Adrenal gland (tissue), 12 donors: Measurements from ENCODE around the gene JAZF1. TPM values are rescaled to one million over a fixed set of nuclear protein-coding genes. Genes with fewer than 3 reads are reported as not detected.

Source experiments
- DNase-seq, 7 donors: peaks; one replicate each; pipeline ENCODE4 v3.0.0-alpha.2; 2019 to 2020
- H3K27ac ChIP-seq, 5 donors: fragments of 200-600 bp; sonication (generic) in 4 of 5; 1 replicate in 3 of 5; 2 replicates in 2 of 5; pipeline versions ENCODE4 v1.5.1 to v1.8.0; 2016 to 2020; ENCODE audit warnings: mild to moderate bottlenecking in 1 of 5
- H3K27me3 ChIP-seq: fragments of 200-600 bp; 2 replicates; pipeline ENCODE4 v1.8.0; 2021
- H3K36me3 ChIP-seq, 2 donors: fragments of 200-600 bp; replicated peaks in 1 of 2; 1 replicate in 1 of 2; 2 replicates in 1 of 2; pipeline versions ENCODE4 v1.5.1 to v1.8.0; 2018 to 2022
- H3K4me1 ChIP-seq, 2 donors: fragments of 200-600 bp; replicated peaks in 1 of 2; 1 replicate in 1 of 2; 2 replicates in 1 of 2; pipeline versions ENCODE4 v1.5.1 to v1.8.0; 2018 to 2021
- H3K4me3 ChIP-seq, 4 donors: fragments of 200-600 bp; sonication (generic) in 3 of 4; one replicate each; pipeline ENCODE4 v1.5.1; 2016 to 2018
- H3K9me3 ChIP-seq, 3 donors: fragments of 200-600 bp; sonication (generic) in 1 of 3; replicated peaks in 1 of 3; 1 replicate in 2 of 3; 2 replicates in 1 of 3; pipeline versions ENCODE4 v1.5.1 to v1.8.0; 2016 to 2021
- CTCF ChIP-seq, 6 experiments: fragments of 450-650 bp in 4 of 6; fragments of 200-600 bp in 2 of 6; sonication (generic) in 1 of 6; IDR thresholded peaks; 1 replicate in 5 of 6; 2 replicates in 1 of 6; pipeline versions ENCODE4 v1.5.1 to v1.8.0; 2016 to 2021; ENCODE audit warnings: antibody characterized with exemption in 6 of 6, mild to moderate bottlenecking in 2 of 6, moderate library complexity in 1 of 6
- POLR2A ChIP-seq, 2 donors: fragments of 450-650 bp; IDR thresholded peaks; one replicate each; pipeline ENCODE4 v1.6.1; 2017; ENCODE audit warnings: antibody characterized with exemption in 2 of 2, mild to moderate bottlenecking in 2 of 2, moderate library complexity in 1 of 2
- WGBS, 4 donors: extraction: QIAGEN DNeasy Blood & Tissue Kit in 2 of 4; methylation state at CpG; one replicate each; pipeline versions ENCODE4 v1.1.5 to v1.1.7; 2013 to 2017; 5-methylcytosine and 5-hydroxymethylcytosine counted together
- intact Hi-C, 2 donors: fragments of 100-400 bp; cut with DNase I; formaldehyde crosslinking; loops; one replicate each; pipeline versions ENCODE4 v1.14.1 to v1.15.0; 2022 to 2023
- polyA plus RNA-seq, 3 donors: library from polyadenylated mRNA; stranded (reverse); fragments of 200-250 nt in 2 of 3; fragments of 350-450 nt in 1 of 3; fragmentation: Illumina TruSeq in 1 of 3; extraction: RNeasy Lipid Tissue Mini Kit (QIAGEN cat#74804) in 1 of 3; gene quantifications; one replicate each; pipeline ENCODE4 v1.2.3, GENCODE V29; 2013 to 2014
- total RNA-seq, 9 donors: library from RNA; depleted of rRNA in 4 of 9; stranded (reverse); fragments of >200 nt in 4 of 9; fragments of 120-200 nt in 1 of 9; fragmentation: NEBNext Ultra II Directional in 1 of 9; extraction: Animal tissue kit (Norgen Biotek cat#: 25700) in 1 of 9; gene quantifications; one replicate each; pipeline versions ENCODE4 v1.1.0 to v1.2.4, GENCODE V29; 2013 to 2023
- donor health status: healthy with polysubstance abuse.
- donor health status: Bipolar disorder and iron deficiency.
- donor health status: DM: yes; HTN: yes; CAD: no.
- donor health status: DM: no; HTN: no; CAD: no.
- donor health status: DM: no; HTN: no; CAD: no.
- donor health status: DM: yes; HTN: yes; CAD: no.

Gene JAZF1
- total and polyA plus RNA-seq, 12 donors, result 18.5 to 192 (median 96.3) TPM

GRCh38 chr7:27948861-27949260 lies 231.7 kb downstream of the JAZF1 start:
- H3K27ac ChIP-seq, result no peak overlapping the region
- no peaks in the 10 kb centered on the region for H3K9me3 ChIP-seq
- WGBS, 4 donors, result 95 to 100% (median 99%) methylated on average over 3 of the region's 3 CpGs
- no peak for DNase-seq
- intact Hi-C loops, result no loop called here
- peaks cover 0 to 4% of the 10 kb centered on the region in 2 donors for H3K4me1 ChIP-seq
- no peaks in the 10 kb centered on the region for H3K36me3 ChIP-seq
- no peak overlapping the region for H3K4me3 ChIP-seq
- TF ChIP-seq POLR2A (IDR thresholded peaks at IDR 0.05) (no peak), CTCF (IDR thresholded peaks at IDR 0.05) (no peak)
- H3K27me3 ChIP-seq, result no peaks in the 10 kb centered on the region

- no peak overlapping the region for H3K4me3 ChIP-seq
- 59 to 67% (median 61%) methylated on average over 7 of the region's 7 CpGs for WGBS, 4 donors
- TF ChIP-seq CTCF (IDR thresholded peaks at IDR 0.05) (no peak), POLR2A (IDR thresholded peaks at IDR 0.05) (no peak)
- peaks cover 0 to 1% of the 10 kb centered on the region in 2 donors for H3K4me1 ChIP-seq
- H3K36me3 ChIP-seq, result no peaks in the 10 kb centered on the region
- H3K27ac ChIP-seq, result no peak overlapping the region
- no peak for DNase-seq
- intact Hi-C loops, result no loop called here
- H3K9me3 ChIP-seq, result no peaks in the 10 kb centered on the region
- no peaks in the 10 kb centered on the region for H3K27me3 ChIP-seq
These were observed 232.9 kb downstream of the JAZF1 start for GRCh38 chr7:27947586-27948278.

- intact Hi-C loops, result no loop called here
- H3K36me3 ChIP-seq, result no peaks in the 10 kb centered on the region
- H3K4me3 ChIP-seq, result no peak overlapping the region
- H3K9me3 ChIP-seq, result no peaks in the 10 kb centered on the region
- 87 to 95% (median 93%) methylated on average over 2 of the region's 2 CpGs for WGBS, 4 donors
- no peaks in the 10 kb centered on the region for H3K4me1 ChIP-seq
- DNase-seq, result no peak
- H3K27me3 ChIP-seq, result no peaks in the 10 kb centered on the region
- no peak overlapping the region for H3K27ac ChIP-seq
- TF ChIP-seq POLR2A (IDR thresholded peaks at IDR 0.05) (no peak), CTCF (IDR thresholded peaks at IDR 0.05) (no peak)
These were observed 234.2 kb downstream of the JAZF1 start for GRCh38 chr7:27946351-27946750.

GRCh38 chr7:27945058-27945795 lies 235.4 kb downstream of the JAZF1 start:
- Histone ChIP-seq H3K36me3 (no peaks in the 10 kb centered on the region), H3K4me1 (no peaks in the 10 kb centered on the region), H3K9me3 (no peaks in the 10 kb centered on the region), H3K27me3 (no peaks in the 10 kb centered on the region), H3K27ac (no peak overlapping the region), H3K4me3 (no peak overlapping the region)
- intact Hi-C loops, result no loop called here
- no peak for DNase-seq
- 94 to 97% (median 96%) methylated on average over 10 of the region's 10 CpGs for WGBS, 4 donors
- TF ChIP-seq POLR2A (IDR thresholded peaks at IDR 0.05), result no peak
- no peak for TF ChIP-seq CTCF (IDR thresholded peaks at IDR 0.05)
